NB4 (cell line): Measurements from ENCODE around the gene LAMA5.

Experiments used
- CTCF ChIP-seq: IDR thresholded peaks from one replicate; pipeline ENCODE4 v1.5.1; 2012; ENCODE audit warnings: low read depth, low read length
- POLR2A ChIP-seq: IDR thresholded peaks from 2 replicates; pipeline ENCODE4 v1.6.1; 2011; ENCODE audit warnings: mild to moderate bottlenecking; ENCODE audit not compliant: insufficient read length; ENCODE audit errors: extremely low read depth

- TF ChIP-seq CTCF = no peak
- TF ChIP-seq POLR2A = no peak
Observed at GRCh38 chr20:62277253-62277652, 89.9 kb downstream of the LAMA5 start.
